Activated T-helper 1 cell treated with anti-CD3 and anti-CD28 coated beads, Interleukin-12 subunit alpha, Interleukin-12 subunit beta, Interleukin-2, Interleukin-4 antibody, amounts not matched to agents 30 ng/mL and 10 ng/mL and 1 ng/mL, durations not matched to agents 14 hours and 24 hours and 36 hours (primary cell): Measurements from ENCODE around the gene CLCN4. TPM values are rescaled to one million over a fixed set of nuclear protein-coding genes. Genes with fewer than 3 reads are reported as not detected.
A peak's percentile ranks its signal among the peaks of the same experiment; 100 is the strongest.

Experiments
- DNase-seq: peaks from one replicate; pipeline ENCODE4 v3.0.0; 2021; ENCODE audit warnings: low spot score
- H3K27ac Mint-ChIP-seq: one replicate; pipeline ENCODE4 v1.8.0; 2021; ENCODE audit warnings: mild to moderate bottlenecking, mixed read lengths
- H3K27me3 Mint-ChIP-seq: one replicate; pipeline ENCODE4 v1.8.0; 2022; ENCODE audit warnings: mild to moderate bottlenecking, moderate library complexity, mixed read lengths; ENCODE audit not compliant: insufficient read depth
- H3K36me3 Mint-ChIP-seq: one replicate; pipeline ENCODE4 v1.8.0; 2021; ENCODE audit warnings: low read depth, mixed read lengths
- H3K4me1 Mint-ChIP-seq: one replicate; pipeline ENCODE4 v1.8.0; 2021; ENCODE audit warnings: low read depth, mixed read lengths
- H3K4me3 Mint-ChIP-seq: one replicate; pipeline ENCODE4 v1.8.0; 2021; ENCODE audit warnings: mild to moderate bottlenecking, moderate library complexity, mixed read lengths
- H3K9me3 Mint-ChIP-seq: one replicate; pipeline ENCODE4 v1.8.0; 2021; ENCODE audit warnings: mixed read lengths
- intact Hi-C: fragments of 100-400 bp; cut with micrococcal nuclease; formaldehyde crosslinking; loops from one replicate; pipeline ENCODE4 v1.15.1; 2024
- total RNA-seq: library from RNA; stranded (reverse); gene quantifications from 2 replicates; pipeline ENCODE4 v1.2.3, GENCODE V29; 2022

CLCN4 gene
- total RNA-seq, 1 donor from 2014 or later = not detected

GRCh38 chrX:10160211-10160610 is 3.4 kb downstream of the CLCN4 start:
- Mint-ChIP-seq H3K27me3 (peaks cover 22% of the 10 kb centered on the region), H3K36me3 (no peaks in the 10 kb centered on the region), H3K4me3 (no peak overlapping the region), H3K4me1 (no peaks in the 10 kb centered on the region), H3K9me3 (no peaks in the 10 kb centered on the region), H3K27ac (no peak overlapping the region)
- intact Hi-C loops = no loop called here
- no peak for DNase-seq

DNA sequence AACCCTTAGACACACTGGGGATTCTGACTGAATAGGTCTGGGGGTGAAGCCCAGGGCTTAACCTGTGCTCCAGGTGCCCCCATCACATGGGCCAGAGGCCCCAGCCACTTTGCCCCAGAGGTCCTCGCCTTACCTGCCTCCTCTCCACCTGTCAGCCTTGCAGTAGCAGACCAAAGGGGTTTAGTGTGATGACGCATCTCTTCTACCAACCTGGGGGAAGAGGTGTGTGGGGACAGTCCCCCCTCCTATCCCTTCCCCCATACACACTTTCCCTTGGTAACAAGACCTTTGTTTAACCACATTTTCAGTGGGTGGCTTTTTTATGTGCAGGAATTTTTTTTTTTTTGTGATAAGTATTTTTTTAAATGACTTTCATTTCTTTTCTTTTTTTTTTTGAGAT is 6.3 kb downstream of the CLCN4 start:
- H3K4me1 Mint-ChIP-seq = no peaks in the 10 kb centered on the region
- H3K9me3 Mint-ChIP-seq = no peaks in the 10 kb centered on the region
- H3K27me3 Mint-ChIP-seq = peaks cover 17% of the 10 kb centered on the region
- intact Hi-C loops = no loop called here
- no peak overlapping the region for H3K27ac Mint-ChIP-seq
- DNase-seq = no peak
- no peaks in the 10 kb centered on the region for H3K36me3 Mint-ChIP-seq
- H3K4me3 Mint-ChIP-seq = no peak overlapping the region

DNA sequence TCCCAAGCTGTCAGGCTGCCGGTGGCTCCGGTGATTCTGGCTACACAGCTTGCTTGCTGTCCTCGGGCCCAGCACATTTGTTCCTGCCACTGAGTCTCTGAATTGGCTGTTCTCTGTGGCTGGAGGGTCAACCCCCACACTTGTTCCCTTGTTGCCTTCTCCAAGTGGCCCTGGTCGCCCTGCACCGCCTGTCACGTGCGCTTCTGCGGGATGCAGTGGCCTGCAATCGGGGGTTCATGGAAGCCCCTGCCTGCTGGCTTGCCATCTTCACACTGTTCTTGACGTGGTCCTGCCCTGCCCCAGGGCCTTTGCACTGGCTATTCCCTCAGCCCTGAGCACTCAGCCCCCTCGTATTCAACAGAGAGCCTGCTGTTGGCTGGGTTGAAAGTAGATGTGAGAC is 8.1 kb downstream of the CLCN4 start:
- H3K27me3 Mint-ChIP-seq = peaks cover 12% of the 10 kb centered on the region

GRCh38 chrX:10165580-10166247 is 8.9 kb downstream of the CLCN4 start:
- H3K27ac Mint-ChIP-seq = no peak overlapping the region
- no peaks in the 10 kb centered on the region for H3K4me1 Mint-ChIP-seq
- H3K36me3 Mint-ChIP-seq = no peaks in the 10 kb centered on the region
- H3K27me3 Mint-ChIP-seq = peaks cover 7% of the 10 kb centered on the region
- no peaks in the 10 kb centered on the region for H3K9me3 Mint-ChIP-seq
- intact Hi-C loops = no loop called here
- no peak for DNase-seq
- H3K4me3 Mint-ChIP-seq = peak overlapping the region; percentile 30

More for the DNA sequence above, 8.1 kb downstream of the CLCN4 start:
- intact Hi-C loops = no loop called here
- Mint-ChIP-seq H3K36me3 (no peaks in the 10 kb centered on the region), H3K27ac (no peak overlapping the region), H3K9me3 (no peaks in the 10 kb centered on the region), H3K4me1 (no peaks in the 10 kb centered on the region), H3K4me3 (no peak overlapping the region)
- DNase-seq = no peak

GRCh38 chrX:10166248-10166716 is 9.5 kb downstream of the CLCN4 start:
- no peak overlapping the region for H3K27ac Mint-ChIP-seq

DNA sequence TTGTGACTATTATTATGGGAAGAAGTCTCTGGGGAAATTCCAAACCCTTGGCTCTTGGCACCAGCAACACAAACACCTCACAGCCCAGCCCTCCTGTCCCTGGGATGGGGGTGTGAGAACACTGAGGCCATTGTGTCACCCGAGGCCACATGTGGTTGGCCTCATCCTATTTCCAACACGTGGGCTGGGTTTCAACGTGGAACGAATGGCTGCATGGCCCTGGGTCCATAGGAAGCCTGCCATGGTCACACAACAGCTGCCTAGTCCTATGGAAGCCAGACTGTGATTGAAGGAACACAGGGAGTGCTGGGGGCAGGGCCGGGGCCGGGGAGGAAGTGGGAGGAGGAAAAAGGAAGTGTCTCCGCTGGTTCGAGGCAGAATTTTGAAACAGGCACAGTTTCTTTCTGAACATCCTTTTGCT is 10.0 kb downstream of the CLCN4 start:
- intact Hi-C loops = no loop called here
- Mint-ChIP-seq H3K36me3 (no peaks in the 10 kb centered on the region), H3K4me1 (no peaks in the 10 kb centered on the region), H3K4me3 (no peak overlapping the region), H3K9me3 (no peaks in the 10 kb centered on the region), H3K27me3 (peaks cover 5% of the 10 kb centered on the region), H3K27ac (no peak overlapping the region)
- no peak for DNase-seq

More at GRCh38 chrX:10166248-10166716, 9.5 kb downstream of the CLCN4 start:
- no peak for DNase-seq
- H3K4me1 Mint-ChIP-seq = no peaks in the 10 kb centered on the region
- no peaks in the 10 kb centered on the region for H3K36me3 Mint-ChIP-seq
- H3K9me3 Mint-ChIP-seq = no peaks in the 10 kb centered on the region
- H3K4me3 Mint-ChIP-seq = no peak overlapping the region
- peaks cover 5% of the 10 kb centered on the region for H3K27me3 Mint-ChIP-seq
- intact Hi-C loops = no loop called here

DNA sequence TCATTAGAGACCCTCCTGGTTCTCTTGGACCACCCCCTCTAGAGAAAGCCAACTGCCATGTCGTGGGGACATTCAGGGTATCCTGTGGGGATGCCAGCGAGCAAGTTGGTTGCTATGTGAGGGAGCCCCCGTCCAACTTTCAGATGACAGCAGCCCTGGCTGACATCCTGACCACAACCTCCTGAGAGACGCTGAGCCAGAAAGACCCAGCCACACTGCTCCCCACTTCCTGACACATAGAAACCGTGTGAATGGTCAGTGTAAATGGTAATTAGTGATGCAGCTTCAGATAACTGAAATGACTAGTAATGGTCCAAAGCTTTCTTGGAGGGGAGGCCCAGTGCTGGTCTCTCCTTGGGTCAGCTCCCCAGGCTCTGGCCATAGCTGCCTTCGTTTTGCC is 10.8 kb downstream of the CLCN4 start:
- intact Hi-C loops = no loop called here
- Mint-ChIP-seq H3K4me1 (no peaks in the 10 kb centered on the region), H3K4me3 (no peak overlapping the region), H3K27me3 (peaks cover 1% of the 10 kb centered on the region), H3K9me3 (no peaks in the 10 kb centered on the region), H3K36me3 (no peaks in the 10 kb centered on the region), H3K27ac (no peak overlapping the region)
- DNase-seq = no peak

DNA sequence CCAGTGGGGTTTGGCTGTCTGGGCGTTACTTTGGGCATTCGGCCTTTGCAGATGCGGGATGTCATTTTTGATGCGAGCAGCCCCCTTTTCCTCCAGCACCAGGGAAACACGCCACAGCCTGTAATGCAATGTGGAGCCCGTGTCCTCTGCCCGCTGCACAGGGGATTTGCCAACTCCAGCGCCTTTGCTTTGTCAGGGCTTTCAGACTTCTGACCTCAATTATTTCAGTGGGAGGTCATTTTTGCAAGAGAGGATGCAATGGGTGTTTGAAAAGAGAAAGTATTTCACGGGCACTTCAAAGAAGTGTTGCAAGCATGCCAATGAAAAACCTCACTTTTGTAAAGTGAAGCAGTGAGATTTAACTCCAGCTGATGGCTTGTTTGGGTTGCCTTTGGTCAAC is 11.5 kb downstream of the CLCN4 start:
- Mint-ChIP-seq H3K4me1 (no peaks in the 10 kb centered on the region), H3K27me3 (peaks cover 1% of the 10 kb centered on the region), H3K27ac (no peak overlapping the region), H3K36me3 (no peaks in the 10 kb centered on the region), H3K9me3 (no peaks in the 10 kb centered on the region), H3K4me3 (no peak overlapping the region)
- intact Hi-C loops = no loop called here
- no peak for DNase-seq

DNA sequence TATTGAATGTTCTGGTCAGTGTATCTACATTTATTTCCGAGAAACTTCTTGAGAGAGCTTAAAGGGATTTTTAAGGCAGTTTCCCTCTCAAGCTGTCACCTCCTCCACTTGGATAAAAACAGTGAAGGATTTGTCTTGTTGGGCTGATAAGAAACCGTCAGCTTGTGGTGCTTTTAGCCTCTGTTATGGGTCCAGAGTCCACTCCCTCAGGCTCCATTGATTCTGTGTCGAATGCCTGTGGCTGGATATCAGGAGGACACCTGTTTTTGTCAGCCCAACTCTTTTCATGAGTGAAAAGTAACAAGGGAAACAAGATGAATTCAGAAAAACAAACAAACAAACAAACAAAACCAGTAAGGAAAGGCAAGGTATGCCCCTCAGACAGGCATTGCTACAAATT is 12.4 kb downstream of the CLCN4 start:
- H3K4me3 Mint-ChIP-seq = no peak overlapping the region
- H3K27ac Mint-ChIP-seq = no peak overlapping the region
- intact Hi-C loops = no loop called here
- H3K9me3 Mint-ChIP-seq = no peaks in the 10 kb centered on the region
- H3K27me3 Mint-ChIP-seq = peaks cover 1% of the 10 kb centered on the region
- H3K4me1 Mint-ChIP-seq = no peaks in the 10 kb centered on the region
- DNase-seq = no peak
- H3K36me3 Mint-ChIP-seq = no peaks in the 10 kb centered on the region

DNA sequence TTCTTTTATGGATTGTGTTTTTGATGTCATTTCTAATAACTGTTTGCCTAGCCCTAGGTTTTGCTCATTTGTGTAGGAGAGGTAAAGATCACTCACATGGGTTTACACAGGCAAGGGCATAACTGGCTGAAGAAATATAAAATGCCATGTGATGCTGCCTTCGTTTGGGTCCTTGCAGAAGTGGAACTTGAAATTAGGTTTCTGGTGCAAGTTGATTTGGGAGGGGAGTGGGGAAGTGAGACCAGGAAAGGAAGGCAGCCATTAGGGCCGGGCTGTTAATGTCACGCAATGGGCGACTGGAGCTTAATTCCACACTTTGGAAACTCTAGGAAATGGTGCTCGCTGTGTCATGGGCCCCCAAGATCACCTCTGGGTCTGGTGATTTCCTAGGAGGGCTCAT is 14.5 kb downstream of the CLCN4 start:
- Mint-ChIP-seq H3K4me1 (no peaks in the 10 kb centered on the region), H3K36me3 (no peaks in the 10 kb centered on the region), H3K27ac (no peak overlapping the region), H3K9me3 (no peaks in the 10 kb centered on the region), H3K4me3 (no peak overlapping the region), H3K27me3 (peaks cover 1% of the 10 kb centered on the region)
- no peak for DNase-seq
- intact Hi-C loops = no loop called here

- Mint-ChIP-seq H3K27ac (no peak overlapping the region), H3K4me3 (no peak overlapping the region), H3K27me3 (peaks cover 4% of the 10 kb centered on the region), H3K36me3 (no peaks in the 10 kb centered on the region), H3K4me1 (no peaks in the 10 kb centered on the region), H3K9me3 (no peaks in the 10 kb centered on the region)
- no peak for DNase-seq
- intact Hi-C loops = no loop called here
Observed at GRCh38 chrX:10172877-10173276, 16.1 kb downstream of the CLCN4 start.

DNA sequence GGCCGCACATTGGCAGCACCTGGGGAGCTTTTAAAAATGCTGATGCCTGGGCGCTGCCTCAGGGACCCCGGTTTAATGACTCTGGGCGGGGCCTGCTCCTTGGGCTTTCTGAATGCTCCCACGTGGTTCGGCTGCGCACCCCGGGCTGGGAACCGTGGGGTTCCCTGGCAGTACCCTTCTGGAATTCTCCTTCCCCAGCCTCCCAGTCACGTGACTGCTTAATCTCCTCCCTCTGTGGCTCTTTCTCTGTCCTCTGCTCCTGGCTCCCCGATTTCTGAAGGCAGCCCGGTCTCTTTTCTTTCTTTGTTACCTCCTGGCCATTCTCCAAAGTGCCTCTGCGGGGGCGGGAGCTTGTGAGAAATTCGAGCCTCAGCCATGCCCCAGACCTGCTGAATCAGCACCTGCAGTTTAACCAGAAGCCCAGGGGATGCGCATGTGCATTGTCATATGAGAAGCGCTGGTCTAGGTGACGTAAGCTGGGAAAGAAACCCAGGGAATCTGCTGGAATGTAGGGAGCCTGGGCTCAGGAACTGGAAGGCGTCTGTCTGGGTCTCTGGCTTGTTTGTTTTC is 16.6 kb downstream of the CLCN4 start:
- no peak overlapping the region for H3K4me3 Mint-ChIP-seq
- H3K36me3 Mint-ChIP-seq = no peaks in the 10 kb centered on the region
- no peak for DNase-seq
- intact Hi-C loops = no loop called here
- H3K9me3 Mint-ChIP-seq = no peaks in the 10 kb centered on the region
- H3K4me1 Mint-ChIP-seq = no peaks in the 10 kb centered on the region
- peaks cover 4% of the 10 kb centered on the region for H3K27me3 Mint-ChIP-seq
- no peak overlapping the region for H3K27ac Mint-ChIP-seq

DNA sequence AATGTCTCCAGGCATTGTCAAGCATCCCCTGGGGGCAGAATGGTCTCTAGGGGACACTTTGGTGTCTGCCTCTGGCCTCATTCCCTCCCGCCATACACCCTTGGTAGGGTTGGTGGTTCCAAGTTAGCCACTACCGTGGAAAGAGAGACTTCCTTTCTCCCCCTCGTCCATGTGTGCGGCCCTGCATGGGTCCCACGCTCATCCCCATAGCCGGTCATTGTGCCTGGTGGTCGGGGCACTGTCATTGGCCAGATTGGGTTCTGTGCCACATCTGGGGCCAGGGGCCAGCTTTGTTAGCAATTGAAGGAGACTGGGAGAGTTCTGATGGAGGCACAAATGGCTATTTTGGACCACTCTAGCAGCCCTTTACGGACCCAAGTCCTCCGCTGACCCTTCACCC is 17.3 kb downstream of the CLCN4 start:
- H3K4me3 Mint-ChIP-seq = no peak overlapping the region

More for the DNA sequence above, 17.3 kb downstream of the CLCN4 start:
- no peaks in the 10 kb centered on the region for H3K4me1 Mint-ChIP-seq
- no peak overlapping the region for H3K27ac Mint-ChIP-seq
- H3K9me3 Mint-ChIP-seq = no peaks in the 10 kb centered on the region
- H3K27me3 Mint-ChIP-seq = peaks cover 2% of the 10 kb centered on the region
- intact Hi-C loops = no loop called here
- DNase-seq = no peak
- no peaks in the 10 kb centered on the region for H3K36me3 Mint-ChIP-seq
